Right kidney (tissue), 1 donor: ENCODE measurements around the gene C10orf53.
"Not testable (repeated sequence)": the region's sequence is repeated elsewhere in the genome, so short reads cannot be mapped to it uniquely, and the experiment has no call there.

ENCODE experiments used
- DNase-seq: peaks from one replicate; pipeline ENCODE4 v3.0.0-alpha.2; 2016

Gene C10orf53

DNA sequence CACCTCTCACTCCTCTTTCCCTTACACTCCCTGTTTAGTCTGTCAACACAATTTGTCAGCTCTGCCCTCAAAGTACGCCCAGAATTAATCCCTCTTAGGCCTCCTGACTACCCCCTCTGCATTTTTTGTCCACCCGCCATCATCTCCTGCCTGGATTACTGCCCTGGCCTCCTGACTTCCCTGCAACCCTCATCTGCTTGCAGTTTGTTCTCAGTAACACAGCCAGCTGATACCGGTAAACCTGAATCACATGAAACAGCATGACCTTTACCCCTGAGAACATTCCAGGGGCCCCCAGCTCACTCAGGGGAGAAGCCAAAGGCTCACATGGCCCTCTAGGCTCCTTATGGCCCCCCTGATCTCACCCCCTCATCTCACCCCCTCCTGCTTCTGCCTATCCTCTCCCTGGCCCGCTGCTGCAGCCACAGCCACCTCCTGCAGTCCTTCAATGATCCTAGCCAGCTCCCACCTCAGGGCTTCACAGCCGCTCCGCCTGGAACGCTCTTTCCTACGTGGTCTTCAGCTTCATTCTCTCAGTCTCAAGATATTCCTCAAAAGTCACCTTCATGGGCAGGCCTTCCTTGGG, 8.9 kb downstream of the C10orf53 start:
- DNase-seq, result no peak

DNA sequence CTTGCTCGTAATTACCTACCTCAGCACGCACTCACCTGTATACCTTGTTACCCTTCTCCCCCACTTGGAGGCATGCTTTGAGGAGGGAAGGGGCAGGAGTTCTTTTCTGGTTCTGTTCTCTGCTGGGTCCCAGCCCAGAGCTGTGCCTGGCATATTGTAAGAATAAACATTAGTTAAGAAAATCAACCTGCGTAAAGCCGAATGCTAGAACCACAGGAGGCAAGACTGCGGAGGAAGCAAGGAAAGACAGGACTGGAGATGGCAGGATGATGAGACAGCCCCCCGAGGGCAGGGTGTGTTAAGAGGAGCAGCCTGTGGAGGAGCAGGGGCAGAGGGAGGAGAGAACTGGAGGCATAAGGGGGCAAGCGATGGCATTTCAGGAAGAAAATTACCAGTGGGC, 9.5 kb downstream of the C10orf53 start:
- DNase-seq, result no peak

DNA sequence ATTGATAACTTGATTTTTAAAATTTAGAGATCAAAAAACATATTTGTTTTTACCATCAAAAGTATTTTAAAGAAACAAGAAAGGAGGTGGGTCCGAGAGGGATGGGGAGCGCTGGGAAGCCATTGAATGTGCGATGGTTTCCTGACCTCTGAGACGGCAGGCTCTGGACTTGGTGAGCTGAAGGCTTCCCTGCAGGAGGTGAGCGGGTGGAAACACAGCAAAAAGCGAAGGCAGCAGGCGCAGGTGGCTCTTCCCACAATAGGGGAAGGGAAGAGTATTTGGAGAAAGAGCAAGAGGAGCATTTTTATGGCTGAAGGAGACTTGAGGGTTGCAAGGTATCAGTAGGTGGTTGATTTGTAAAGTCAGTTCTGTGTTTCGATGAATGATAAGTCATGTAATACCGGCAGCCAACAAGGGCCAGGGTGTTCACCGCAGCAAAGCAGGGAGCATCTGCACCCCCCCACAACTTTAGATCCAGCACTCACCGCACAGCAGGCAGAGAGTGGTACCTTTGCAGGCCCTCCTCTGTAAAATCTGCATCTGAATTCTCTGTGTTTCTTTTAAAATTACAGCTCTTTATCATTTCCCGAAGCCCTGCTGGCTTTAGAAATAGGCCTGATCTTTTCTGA, 10.5 kb downstream of the C10orf53 start:
- no peak for DNase-seq

DNA sequence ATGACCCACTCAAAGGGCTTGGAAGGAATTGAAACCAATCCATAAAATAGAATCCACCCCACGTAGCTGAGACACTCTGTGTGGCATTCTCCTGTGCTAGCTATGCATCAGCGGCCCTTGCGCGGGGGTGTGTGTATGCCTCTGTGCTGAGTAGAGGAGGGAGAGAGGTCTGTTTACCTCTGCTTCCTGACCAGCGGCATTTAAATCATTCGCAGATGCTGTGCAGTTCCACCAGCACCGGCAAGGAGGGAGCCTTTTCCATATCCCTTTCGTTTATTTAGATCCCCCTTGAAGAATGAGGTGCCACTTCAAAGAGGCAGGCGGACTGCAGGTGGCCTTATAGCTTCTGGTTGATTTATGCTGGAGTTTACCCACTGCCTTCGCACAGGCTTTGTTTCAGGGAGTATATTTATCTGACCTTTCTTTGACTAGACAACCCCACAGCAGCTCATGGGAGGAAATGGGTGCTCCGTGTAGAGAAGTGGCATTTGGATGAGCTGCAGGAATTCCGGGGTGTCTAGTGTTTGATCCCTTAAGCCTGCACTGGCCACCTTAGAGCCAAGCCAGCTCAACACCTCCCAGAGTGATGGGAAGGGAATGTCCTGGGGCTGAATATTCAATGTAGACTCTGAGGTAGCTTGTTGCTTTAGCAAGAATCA, 11.4 kb downstream of the C10orf53 start:
- peak; percentile 39 for DNase-seq

DNA sequence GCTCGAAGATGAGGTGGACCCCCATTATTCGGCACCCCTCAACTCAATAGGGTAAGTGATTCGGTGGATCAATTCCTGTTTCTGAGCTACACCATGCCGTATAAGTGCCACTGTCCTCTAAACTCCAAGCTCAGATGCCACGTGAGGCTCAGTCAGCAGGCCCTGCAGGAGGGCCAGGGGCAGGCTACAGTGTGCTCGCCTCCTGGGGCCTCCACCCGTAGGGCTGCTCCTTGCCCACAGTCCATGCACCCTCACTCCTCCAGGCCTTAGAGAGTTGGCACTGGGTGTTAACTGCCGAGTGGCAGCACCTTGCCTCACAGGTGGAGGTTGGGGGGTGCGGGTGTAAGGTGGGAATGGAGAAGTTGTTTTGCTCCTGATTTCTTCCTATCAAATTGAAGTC, 12.1 kb downstream of the C10orf53 start:
- no peak for DNase-seq

DNA sequence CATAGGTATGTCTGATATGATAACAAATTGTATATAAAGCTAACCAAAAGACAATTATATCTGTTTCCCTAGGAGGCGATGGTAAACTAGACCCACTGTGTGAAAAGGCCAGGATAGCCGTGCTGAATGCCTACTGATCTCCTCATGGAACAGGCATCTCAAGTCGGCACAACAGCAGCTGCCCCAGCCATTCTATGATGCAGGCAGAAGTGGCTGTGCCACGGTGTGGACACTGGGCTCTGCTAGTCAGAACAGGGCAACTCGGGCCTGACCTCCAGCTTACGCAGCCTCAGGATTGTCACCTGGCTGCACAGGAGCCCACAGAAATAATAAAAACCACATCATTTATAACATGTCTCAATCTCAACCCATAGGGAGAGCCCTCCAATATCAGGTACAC, 15.0 kb downstream of the C10orf53 start:
- DNase-seq, result no peak

DNA sequence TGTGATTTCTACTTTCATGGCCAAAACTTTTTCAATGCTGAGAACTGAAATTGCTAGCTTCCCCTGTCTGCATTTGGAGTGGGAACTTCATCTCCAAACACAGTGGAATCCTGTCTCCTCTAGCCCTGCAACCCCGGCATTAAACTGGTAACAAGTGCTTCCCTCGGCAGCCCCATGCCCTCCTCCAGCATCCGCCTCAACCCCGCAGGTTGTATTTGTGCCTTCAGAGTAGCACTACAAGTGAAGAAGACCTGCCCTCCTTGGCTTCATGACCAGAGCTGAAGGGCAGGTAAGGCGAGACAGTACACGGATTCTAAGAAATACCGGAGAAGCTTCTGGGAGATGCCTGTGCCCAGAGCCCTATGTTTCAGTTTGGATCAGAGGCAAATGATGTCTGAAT, 16.9 kb downstream of the C10orf53 start:
- DNase-seq, result no peak

DNA sequence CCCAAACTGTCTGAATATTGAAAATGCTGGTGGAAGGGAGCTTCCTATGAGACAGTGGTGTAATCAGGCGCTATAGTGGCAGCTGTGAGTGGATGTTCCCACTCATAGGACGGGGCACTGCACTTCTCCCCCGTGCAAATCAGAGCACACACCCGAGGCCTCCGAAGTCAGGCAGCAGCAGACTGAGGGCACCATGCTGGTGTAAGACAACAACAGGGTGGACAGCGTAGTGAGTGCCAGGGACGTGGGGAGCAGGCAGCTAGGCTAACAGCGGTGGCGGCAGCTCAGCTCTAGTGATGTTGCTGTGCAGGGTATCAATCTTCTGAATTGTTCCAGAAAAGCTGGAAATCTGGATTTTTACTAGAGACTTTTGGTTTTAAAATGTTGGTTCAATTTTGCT, 19.2 kb downstream of the C10orf53 start:
- no peak for DNase-seq

DNA sequence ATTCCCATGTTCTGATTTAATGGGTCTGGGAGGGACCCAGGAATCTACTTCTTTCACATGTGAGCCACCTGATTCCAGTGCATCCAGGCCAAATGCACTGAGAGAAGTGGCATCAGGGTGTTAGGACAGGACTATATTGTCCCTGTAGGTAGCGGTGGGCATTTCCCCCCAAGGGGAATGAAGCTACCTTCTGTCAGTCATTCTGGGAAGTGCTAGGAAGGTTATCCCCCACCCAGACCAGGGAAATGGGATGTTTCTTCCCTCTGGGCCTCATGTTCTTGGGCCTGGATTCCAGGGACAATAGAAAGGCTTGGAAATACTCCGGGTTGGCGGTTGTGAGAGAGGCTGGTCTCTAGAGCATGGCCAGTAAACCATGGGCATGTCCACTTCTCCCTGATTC, 20.8 kb downstream of the C10orf53 start:
- no peak for DNase-seq

DNA sequence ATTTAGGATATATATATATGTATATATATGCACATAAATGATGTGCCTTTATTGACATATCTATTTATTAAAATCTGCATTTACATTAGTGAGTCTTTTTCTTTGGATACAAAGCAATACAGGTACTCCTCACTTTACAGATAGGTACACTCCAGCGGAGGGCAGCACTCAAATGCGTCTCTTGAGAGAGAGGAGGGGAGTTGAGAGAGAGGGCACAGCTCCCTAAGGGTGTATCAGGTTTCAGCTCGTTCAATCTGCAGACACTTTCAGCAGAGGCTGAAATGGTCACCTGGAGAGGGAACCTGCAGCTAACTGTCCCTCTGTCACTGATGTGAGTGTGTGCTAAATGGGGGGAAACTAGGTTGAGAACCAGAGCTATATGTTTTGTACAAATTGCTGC, 21.5 kb downstream of the C10orf53 start:
- DNase-seq, result no peak

DNA sequence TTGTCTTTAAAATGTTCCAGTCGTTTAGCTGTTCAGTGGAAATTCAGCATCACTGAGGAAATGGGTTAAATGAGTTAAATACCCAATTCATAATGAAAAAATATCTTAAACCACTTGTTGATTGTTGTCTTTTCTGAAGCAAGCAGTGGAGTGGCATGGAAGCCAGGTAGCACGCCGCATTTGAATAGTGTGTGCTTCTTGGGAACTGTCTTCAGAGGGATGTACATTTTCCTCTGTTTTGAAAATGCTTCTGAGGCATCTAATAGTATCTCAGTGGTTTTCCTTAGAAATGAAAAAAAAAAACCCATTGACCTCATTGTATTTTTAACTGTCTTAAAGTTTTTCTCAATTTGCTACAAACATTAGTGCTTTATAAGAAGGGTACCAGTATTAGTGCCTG, 28.1 kb downstream of the C10orf53 start:
- no peak for DNase-seq

DNA sequence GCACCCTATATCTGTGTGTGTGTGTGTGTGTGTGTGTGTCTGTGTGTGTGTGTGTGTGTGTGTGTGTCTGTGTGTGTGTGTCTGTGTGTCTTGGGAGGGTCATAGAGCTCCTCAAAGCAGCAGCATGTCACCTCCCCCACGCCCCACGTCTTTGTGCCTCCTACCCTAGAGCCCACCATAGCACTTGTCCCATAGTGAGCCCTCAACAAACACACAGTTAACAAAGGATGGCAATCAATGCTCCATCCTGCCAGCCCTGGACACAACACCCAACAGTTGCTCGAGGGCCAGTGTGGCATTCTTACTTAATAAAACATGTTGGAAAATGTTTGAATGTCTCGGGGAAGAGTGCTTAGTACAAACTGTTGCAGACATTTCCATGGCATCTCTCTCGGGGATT, 30.5 kb downstream of the C10orf53 start:
- no peak for DNase-seq

DNA sequence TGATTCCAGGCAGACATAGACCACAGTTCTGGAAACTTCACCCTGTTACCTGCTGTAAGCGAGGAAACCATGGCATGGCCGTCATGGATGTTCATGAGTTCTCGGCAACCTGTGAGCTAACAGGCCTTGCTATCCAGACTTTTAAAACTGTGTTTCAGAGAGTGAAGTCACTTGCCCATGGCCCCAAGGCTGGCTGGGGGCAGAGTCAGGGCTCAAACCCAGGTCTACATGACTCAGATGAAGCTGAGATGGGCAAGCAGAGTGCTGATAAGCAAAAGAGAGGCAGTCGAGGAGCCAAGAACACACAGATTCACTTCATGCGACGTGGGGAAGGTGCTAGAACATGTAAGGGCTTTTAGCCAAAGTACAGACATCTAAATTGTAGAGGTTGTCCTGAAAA, 31.5 kb downstream of the C10orf53 start:
- DNase-seq, result no peak

DNA sequence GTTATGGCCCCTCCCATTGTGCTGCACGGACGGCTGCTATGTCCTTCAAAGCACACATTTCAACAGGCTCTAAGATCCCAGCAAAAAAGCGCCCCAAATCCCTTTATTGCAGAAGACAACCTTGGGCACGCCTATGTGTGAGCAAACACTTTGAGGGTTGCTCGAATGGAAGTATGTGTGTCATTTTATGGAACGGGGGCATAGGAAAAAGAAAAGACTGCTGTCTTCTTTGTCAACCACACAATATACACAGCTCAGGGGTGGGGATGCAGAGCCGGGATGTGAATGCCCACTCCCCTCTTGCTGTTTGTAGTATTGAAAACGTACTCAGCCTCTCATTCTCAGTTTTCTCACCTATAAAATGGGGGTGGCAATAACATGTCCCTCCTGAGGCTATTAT, 32.0 kb downstream of the C10orf53 start:
- no peak for DNase-seq

DNA sequence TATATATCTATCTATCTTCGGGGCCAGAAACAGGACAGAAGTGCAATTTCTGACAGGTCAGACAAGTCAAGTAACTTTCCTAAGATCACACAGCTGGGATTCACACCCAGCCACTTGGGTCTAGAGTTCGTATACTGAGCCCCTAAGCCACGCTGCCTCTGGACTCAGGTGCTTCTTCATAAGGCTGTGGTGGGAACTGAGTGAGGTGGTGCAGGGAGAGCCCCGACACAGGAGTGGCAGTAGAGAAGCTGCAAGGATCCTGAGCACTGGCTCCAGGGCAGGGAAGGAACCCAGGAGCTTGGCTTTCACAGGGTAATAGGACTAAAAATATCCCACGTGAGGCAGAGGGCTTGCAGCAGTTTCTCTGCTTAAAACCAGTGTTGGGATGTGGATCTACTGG, 33.8 kb downstream of the C10orf53 start:
- no peak for DNase-seq

DNA sequence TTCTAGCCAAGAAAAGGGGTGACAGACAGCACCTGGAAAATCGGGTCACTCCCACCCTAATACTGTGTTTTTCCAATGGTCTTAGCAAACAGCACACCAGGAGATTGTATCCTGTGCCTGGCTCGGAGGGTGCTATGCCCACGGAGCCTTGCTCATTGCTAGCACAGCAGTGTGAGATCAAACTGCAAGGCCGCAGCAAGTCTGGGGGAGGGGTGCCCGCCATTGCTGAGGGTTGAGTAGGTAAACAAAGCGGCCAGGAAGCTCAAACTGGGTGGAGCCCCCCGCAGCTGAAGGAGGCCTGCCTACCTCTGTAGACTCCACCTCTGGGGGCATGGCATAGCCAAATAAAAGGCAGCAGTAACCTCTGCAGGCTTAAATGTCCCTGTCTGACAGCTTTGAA, 35.7 kb downstream of the C10orf53 start:
- not testable (repeated sequence) for DNase-seq

DNA sequence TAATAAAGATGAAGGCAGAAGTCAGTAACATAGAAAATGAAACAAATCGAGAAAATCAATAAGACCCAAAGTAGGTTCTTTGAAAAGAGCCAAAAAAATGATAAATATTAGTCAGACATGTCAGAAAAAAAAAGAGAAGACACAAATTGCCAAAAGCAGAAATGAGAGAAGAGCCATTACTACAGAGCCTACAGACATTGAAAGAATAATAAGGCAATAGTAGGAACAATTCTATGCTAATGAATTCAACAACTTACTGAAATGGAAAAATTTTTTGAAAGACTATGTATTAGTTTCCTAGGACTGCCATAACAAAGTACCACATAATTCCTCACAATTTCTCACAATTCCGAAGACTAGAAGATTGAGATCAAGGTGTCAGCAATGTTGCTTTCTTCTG, 47.1 kb downstream of the C10orf53 start:
- no peak for DNase-seq

DNA sequence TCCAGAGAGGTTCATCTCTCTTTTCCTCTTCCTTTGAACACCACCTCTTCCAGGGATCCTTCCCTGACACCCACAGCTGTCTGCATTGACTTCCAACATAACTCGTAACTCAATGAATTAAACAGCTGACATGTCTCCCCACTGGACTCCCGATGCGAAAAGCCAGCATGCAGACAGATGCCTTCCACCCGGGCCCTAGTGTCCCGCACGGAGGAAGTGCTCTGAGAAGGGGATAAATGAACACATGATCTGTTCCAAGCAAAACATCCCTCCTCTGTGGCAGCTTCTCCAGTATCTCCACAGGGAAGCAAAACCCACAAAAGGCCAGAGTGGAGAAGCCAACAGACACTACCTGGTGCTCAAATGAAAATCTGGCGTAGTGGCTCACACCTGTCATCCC, 54.4 kb downstream of the C10orf53 start:
- no peak for DNase-seq

DNA sequence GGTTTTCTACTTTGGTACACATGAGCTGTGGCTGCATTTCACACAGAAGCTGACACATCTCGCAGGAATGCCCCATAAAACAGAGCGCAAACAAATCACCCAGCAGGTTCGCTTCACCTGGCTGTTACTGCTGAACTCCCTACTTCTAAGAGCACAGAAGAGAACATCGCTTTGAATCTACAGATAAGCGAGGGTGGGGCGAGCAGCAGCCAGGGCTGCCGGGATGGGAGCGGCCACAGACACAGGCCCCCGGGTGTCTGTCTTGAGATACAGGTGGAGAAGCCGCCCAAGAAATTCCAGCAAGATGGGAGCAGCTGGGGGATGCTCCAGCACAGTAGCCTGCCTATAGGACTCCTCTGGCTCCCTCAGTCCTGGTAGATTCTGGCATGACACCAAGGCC, 55.2 kb downstream of the C10orf53 start:
- no peak for DNase-seq

DNA sequence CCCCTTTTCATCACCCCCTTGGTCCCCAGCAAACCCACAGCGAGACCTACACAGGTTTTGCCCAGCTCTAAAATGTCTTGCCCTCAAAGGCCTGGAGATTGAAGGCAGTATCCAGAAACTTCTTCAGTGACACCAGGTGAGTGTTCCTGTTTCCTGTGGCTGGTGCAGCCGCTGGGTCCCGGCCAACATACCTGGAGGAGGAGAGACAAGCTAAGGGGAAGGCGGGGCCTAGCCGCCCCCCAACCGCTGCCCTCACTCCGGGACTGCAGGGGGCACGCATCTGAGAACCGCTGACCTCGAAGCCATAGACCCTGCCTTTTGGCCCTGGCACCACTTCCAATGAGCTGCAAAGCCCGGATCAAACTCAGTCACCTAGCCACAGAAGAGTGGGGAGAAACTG, 55.7 kb downstream of the C10orf53 start:
- DNase-seq, result no peak

DNA sequence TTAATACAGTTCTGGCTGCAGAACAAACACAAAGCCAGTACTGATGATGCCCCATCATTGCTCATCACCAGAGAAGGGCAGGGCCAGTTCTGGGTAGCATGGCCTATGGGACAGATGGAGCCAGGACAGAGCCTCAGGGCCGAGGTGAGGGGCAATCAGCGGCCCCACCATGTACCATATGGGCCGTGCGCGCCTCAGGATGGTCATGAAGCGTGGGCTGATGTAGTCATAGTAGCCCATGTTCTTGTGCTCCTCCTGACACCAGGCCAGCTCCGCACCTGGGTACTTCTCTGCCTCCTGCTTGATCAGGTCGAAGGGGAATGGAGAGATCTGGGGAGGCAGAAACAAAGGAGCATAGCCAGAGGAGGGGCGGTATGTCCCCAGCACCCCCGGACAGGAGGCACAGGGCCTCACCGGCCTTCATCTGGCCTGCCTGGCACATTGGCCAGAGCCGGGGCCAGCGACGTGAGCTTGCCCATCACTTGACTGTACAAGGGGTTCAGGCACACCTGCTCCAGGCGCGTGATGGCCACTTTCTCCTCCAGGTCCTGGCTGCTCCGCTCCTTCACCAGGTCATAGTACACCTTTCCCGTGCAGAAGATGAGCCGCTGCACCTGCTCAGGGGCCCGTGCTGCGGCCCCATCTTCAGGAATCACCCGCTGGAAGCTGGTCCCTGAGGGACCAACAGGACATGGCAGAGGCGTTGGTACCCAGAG, 56.6 kb downstream of the C10orf53 start:
- DNase-seq, result no peak

DNA sequence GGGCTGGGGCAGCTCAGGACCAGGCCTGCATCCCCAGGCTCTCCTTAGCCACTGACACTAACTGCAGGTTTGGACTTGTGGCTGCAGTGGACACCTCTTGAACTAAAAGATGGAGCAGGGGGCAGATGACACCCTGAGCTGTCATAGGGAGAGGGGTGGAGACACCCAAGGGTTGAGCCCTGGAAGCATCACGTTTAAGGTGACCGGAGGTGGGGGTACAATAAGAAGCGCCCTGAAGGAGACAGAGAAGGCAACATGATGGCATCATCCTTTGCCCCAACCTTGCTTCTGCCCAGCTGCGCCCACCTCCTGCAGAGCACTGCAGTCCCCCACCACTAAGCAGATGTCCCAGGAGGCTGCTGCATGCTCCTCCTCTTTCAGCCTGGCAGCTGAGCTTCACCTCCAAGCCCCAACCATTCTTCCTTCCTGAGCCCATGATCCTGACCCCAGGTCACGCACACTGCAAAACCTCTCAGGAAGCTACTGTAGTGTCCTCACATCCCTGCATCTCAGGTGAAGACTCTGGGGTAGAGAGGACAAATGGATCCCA, 57.2 kb downstream of the C10orf53 start:
- no peak for DNase-seq

DNA sequence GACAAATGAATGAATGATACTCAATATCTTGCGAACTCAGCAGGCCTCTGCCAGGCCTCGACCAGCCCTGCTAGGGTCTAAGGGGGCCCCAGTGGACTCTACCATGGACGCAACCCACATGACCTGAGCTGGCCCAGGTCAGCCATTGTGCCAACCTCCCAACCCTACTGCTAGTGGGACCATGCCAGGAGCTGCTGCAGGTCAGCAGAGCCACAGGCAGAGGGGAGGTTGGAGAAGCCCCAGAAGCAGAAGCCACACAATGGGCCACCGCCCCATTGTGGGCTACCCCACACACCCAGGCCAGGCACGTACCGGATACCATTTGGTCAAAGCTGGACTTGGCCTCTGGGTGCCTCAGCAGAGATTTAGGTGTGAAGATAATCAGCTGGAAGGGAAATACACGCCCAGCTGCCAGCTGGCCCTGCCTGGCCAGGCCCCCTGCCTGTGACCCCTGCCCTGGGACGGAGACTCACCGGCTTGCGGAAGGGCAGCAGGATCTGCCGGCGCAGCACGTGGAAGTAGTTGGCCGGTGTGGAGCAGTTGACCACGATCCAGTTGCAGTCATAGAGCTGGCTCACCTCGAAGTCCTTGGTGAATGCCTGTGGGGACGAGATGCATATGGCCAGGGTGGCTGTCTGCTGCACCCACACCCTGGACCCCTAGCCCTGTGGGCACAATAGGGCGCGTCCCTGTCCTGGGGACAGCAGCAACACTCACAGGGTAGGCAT, 58.2 kb downstream of the C10orf53 start:
- DNase-seq, result no peak
